Mucosa of descending colon (tissue), 3 donors: ENCODE measurements around the gene APOBEC3C. TPM values are rescaled to one million over a fixed set of nuclear protein-coding genes. Genes with fewer than 3 reads are reported as not detected.

ENCODE experiments used
- ATAC-seq: fragments of 200-7000 bp; cut with Tn5 transposase; one replicate; pipeline ENCODE4 v1.9.1; 2020; ENCODE audit warnings: mild to moderate bottlenecking, moderate library complexity
- DNase-seq, 3 donors: peaks; one replicate each; pipeline ENCODE4 v3.0.0-alpha.2; 2020
- H3K36me3 ChIP-seq: fragments of 200-600 bp; one replicate; pipeline ENCODE4 v1.8.0; 2021; ENCODE audit warnings: low read depth, mild to moderate bottlenecking
- H3K4me1 ChIP-seq: fragments of 200-600 bp; one replicate; pipeline ENCODE4 v1.8.0; 2021; ENCODE audit warnings: low read depth, mild to moderate bottlenecking
- H3K4me3 ChIP-seq: fragments of 200-600 bp; one replicate; pipeline ENCODE4 v1.8.0; 2021; ENCODE audit warnings: mild to moderate bottlenecking
- H3K9me3 ChIP-seq: fragments of 200-600 bp; one replicate; pipeline ENCODE4 v1.8.0; 2021; ENCODE audit warnings: mild to moderate bottlenecking
- intact Hi-C, 2 donors: fragments of 100-400 bp; cut with DNase I in 1 of 2; cut with micrococcal nuclease in 1 of 2; formaldehyde crosslinking; loops; one replicate each; pipeline versions ENCODE4 v1.11.0 to v1.11.1; 2022; cut with DNase I, micrococcal nuclease
- total RNA-seq, 3 donors: library from RNA; stranded (reverse); fragmentation: NEBNext Ultra II Directional in 2 of 3; extraction: Animal tissue kit (Norgen Biotek cat#: 25700) in 2 of 3; gene quantifications; one replicate each; pipeline versions ENCODE4 v1.2.1 to v1.2.4, GENCODE V29; 2021 to 2023
- TF ChIP-seq, protein P1 (sequence below): fragments of 200-600 bp; IDR thresholded peaks from one replicate; pipeline ENCODE4 v1.8.0; 2022; ENCODE audit warnings: antibody characterized with exemption, mild to moderate bottlenecking
- donor health status: DM: no; HTN: no; CAD: no; lungs with moderate emphysema.
- donor health status: DM: no; HTN: no; CAD: no.
- donor health status: DM: no; HTN: yes; CAD: no.

The APOBEC3C gene
- total RNA-seq, 3 donors from 2014 or later: 23.1 to 30.6 (median 24.1) TPM

DNA sequence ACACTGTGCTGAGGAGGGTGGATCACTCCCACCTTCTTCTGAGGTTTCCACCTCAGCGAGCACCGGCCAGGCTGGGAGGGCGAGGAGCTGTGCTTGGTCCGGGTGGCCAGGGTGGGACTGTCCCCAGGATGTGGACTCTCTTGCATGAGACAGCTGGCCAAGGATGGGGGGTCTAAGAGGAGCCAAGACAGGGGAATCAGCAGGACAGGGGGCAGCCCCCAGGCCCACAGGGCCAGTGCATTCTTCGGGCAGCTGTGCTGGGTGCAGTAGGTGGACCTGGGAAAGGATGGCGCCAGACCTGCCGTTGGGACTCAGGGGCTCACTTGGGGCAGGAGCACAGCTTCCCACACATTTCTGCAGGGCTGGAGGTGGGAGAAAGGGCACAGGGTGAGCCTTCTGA is 47.1 kb upstream of the APOBEC3C start:
- TF ChIP-seq, protein P1, sequence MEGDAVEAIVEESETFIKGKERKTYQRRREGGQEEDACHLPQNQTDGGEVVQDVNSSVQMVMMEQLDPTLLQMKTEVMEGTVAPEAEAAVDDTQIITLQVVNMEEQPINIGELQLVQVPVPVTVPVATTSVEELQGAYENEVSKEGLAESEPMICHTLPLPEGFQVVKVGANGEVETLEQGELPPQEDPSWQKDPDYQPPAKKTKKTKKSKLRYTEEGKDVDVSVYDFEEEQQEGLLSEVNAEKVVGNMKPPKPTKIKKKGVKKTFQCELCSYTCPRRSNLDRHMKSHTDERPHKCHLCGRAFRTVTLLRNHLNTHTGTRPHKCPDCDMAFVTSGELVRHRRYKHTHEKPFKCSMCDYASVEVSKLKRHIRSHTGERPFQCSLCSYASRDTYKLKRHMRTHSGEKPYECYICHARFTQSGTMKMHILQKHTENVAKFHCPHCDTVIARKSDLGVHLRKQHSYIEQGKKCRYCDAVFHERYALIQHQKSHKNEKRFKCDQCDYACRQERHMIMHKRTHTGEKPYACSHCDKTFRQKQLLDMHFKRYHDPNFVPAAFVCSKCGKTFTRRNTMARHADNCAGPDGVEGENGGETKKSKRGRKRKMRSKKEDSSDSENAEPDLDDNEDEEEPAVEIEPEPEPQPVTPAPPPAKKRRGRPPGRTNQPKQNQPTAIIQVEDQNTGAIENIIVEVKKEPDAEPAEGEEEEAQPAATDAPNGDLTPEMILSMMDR: no peak
- intact Hi-C loops: no loop called here
- DNase-seq (peak in 1 of 3 donors; percentile 39), ATAC-seq (no peak)
- no peak overlapping the region for H3K4me3 ChIP-seq
- H3K36me3 ChIP-seq: no peaks in the 10 kb centered on the region
- H3K9me3 ChIP-seq: no peaks in the 10 kb centered on the region
- peaks cover 5% of the 10 kb centered on the region for H3K4me1 ChIP-seq

DNA sequence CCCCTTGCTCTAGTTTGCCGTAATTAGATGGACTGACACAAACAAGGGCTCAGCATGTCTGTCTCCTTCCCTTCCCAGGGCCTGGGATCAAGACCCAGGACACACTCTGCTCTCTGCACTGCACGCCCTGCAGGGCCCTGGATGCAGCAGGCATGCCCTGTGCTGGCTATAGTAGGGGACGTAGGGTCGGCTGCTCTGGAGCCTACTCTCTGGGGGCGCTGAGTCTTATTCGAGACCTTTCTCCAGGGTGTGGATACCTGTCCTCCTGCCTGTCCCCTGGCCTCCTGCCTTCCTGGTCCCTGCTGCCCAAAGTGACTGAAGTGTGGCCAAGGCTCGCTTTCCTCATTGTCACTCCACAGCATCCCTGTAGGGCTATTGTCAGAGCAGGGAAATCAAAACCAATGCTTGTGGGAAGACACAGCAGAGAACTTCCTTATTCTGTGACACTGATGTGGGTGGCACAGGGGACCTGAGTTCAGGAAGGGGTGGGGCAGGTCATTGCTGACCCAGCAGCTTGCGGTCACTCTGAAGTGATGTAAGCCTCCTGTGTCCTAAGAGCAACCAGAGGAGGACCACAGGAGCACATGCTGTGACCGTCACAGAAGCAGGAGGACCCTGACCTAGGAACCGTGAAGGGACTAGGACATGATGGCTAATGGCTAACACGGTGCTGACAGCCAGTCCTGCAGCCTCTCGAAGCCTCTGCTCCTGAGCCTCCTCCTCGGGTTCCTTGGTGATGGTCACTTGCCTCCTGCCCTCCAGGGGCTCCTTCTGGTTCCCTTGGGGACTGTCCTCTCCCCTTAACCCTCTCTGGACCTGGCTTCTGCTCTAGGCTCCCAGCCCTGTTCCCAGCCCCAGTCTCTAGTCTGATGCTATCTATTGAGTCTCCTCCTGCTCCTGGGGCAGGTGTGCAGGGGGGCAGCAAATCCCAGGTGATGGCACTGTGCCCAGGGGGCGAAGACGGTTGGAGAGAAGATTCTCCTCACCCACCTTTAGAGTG is 46.3 kb upstream of the APOBEC3C start:
- Histone ChIP-seq H3K9me3 (no peaks in the 10 kb centered on the region), H3K4me3 (no peak overlapping the region), H3K36me3 (no peaks in the 10 kb centered on the region), H3K4me1 (peaks cover 5% of the 10 kb centered on the region)
- TF ChIP-seq, protein P1: no peak
- ATAC-seq (peak; percentile 26), DNase-seq (peak in 2 of 3 donors; percentile 44 to 73)
- intact Hi-C loops: no loop called here

DNA sequence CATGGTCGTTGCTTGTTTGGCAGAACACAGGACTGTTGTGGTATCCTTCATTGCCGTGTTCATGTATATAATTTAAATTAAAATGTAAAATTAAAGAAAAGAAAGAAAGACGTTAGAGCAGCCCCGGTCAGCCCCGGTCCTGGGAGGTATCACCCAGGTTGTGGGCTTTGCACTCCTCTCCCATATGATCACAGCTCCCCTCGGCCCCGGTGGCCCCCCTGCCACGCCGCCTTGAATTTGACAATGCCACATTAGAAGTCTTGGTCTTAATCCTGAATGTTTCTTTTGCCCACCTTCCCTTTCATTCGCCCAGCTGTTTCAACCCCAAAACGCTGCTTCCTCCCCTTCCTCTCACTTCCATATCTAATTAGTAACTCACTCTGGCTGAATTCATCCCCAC is 45.3 kb upstream of the APOBEC3C start:
- TF ChIP-seq, protein P1: no peak

DNA sequence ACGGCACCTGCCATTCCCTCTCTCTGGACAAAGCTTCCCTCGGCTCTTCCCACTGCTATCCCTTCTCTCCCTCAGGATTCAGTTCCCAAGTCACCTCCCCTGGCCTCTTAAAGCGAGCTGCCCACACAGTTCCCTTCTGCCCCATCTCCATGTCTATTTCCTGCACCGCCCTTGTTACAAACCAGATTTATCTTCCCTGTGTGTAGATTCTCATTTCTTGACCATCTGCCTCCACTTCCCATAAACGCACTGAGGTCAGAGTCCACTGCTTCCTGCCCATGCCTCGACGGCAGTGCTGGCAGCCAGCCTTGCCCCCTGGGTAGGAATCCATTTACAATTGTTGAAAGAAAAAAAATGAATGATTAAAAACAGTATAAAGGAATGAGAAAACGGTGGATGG is 43.5 kb upstream of the APOBEC3C start:
- H3K4me3 ChIP-seq: no peak overlapping the region
- intact Hi-C loops: no loop called here
- ATAC-seq (peak; percentile 46), DNase-seq (peak in 1 of 3 donors; percentile 12)
- H3K9me3 ChIP-seq: no peaks in the 10 kb centered on the region
- no peaks in the 10 kb centered on the region for H3K36me3 ChIP-seq
- TF ChIP-seq, protein P1: no peak
- no peaks in the 10 kb centered on the region for H3K4me1 ChIP-seq

More for the DNA sequence above, 45.3 kb upstream of the APOBEC3C start:
- Histone ChIP-seq H3K4me1 (peaks cover 5% of the 10 kb centered on the region), H3K4me3 (no peak overlapping the region), H3K36me3 (no peaks in the 10 kb centered on the region), H3K9me3 (no peaks in the 10 kb centered on the region)
- ATAC-seq: no peak
- intact Hi-C loops: no loop called here
- peak in 1 of 3 donors; percentile 24 for DNase-seq

DNA sequence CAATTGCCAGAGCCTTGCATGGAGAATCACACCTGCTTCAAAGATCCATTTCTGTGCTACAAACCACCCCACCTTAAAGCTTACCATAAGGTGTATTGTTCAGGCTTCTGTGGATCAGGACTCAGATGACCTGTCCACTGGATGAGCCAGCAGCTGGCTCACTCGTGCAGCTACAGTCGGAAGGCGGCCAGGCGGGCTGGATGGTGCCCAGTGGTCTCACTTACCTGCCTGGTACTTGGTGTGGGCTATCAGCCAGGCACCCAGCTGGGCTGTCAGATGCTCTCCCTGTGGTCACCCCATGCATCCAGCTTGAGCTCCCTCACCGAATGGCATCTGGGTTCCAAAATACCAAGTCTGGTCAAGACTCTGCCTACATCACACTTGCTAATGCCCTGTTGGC is 42.9 kb upstream of the APOBEC3C start:
- DNase-seq (no peak), ATAC-seq (no peak)
- Histone ChIP-seq H3K36me3 (no peaks in the 10 kb centered on the region), H3K4me1 (no peaks in the 10 kb centered on the region), H3K9me3 (no peaks in the 10 kb centered on the region), H3K4me3 (no peak overlapping the region)
- TF ChIP-seq, protein P1: no peak
- intact Hi-C loops: no loop called here
